Loucy (cell line): ENCODE results near the gene MYL12A.

Experiments
- H2AFZ ChIP-seq: fragments of 200-600 bp; sonication (generic); 2 replicates; pipeline ENCODE4 v1.6.0; 2016; ENCODE audit warnings: antibody characterized with exemption, mild to moderate bottlenecking, low read length, moderate library complexity
- H3F3A ChIP-seq: fragments of 200-600 bp; 2 replicates; pipeline ENCODE4 v1.6.0; 2016; ENCODE audit warnings: antibody characterized with exemption, low read depth, mild to moderate bottlenecking
- H3K27me3 ChIP-seq: fragments of 200-600 bp; sonication (generic); 2 replicates; pipeline ENCODE4 v1.6.1; 2014; ENCODE audit warnings: low read length, mild to moderate bottlenecking; ENCODE audit not compliant: insufficient read depth, poor library complexity, severe bottlenecking
- H3K36me3 ChIP-seq: fragments of 200-600 bp; sonication (generic); 2 replicates; pipeline ENCODE4 v1.6.1; 2016; ENCODE audit warnings: low read length; ENCODE audit not compliant: insufficient read depth
- H3K4me1 ChIP-seq: fragments of 200-600 bp; sonication (generic); 2 replicates; pipeline ENCODE4 v1.5.1; 2014; ENCODE audit warnings: low read length, mild to moderate bottlenecking; ENCODE audit not compliant: insufficient read depth, poor library complexity, severe bottlenecking
- H3K4me2 ChIP-seq: fragments of 200-600 bp; sonication (generic); 2 replicates; pipeline ENCODE4 v1.6.0; 2014; ENCODE audit warnings: antibody characterized with exemption, low read length, low read depth, mild to moderate bottlenecking; ENCODE audit not compliant: poor library complexity, severe bottlenecking
- H3K4me3 ChIP-seq: fragments of 200-600 bp; sonication (generic); 2 replicates; pipeline ENCODE4 v1.5.1; 2014; ENCODE audit warnings: low read length, mild to moderate bottlenecking, mixed read lengths; ENCODE audit not compliant: poor library complexity, severe bottlenecking
- H3K79me2 ChIP-seq: fragments of 200-600 bp; sonication (generic); 2 replicates; pipeline ENCODE4 v1.6.1; 2014; ENCODE audit warnings: low read length; ENCODE audit not compliant: insufficient read depth
- H3K9ac ChIP-seq: fragments of 200-600 bp; sonication (generic); 2 replicates; pipeline ENCODE4 v1.6.0; 2014; ENCODE audit warnings: mild to moderate bottlenecking, low read depth, low read length, moderate library complexity; ENCODE audit not compliant: poor library complexity, severe bottlenecking
- H3K9me2 ChIP-seq: fragments of 200-600 bp; sonication (generic); replicated peaks from 2 replicates; pipeline ENCODE4 v1.6.1; 2016; ENCODE audit warnings: low read depth, low read length, mixed read lengths
- H3K9me3 ChIP-seq: fragments of 200-600 bp; sonication (generic); 2 replicates; pipeline ENCODE4 v1.6.1; 2014; ENCODE audit warnings: mild to moderate bottlenecking, antibody characterized with exemption, low read length, low read depth; ENCODE audit not compliant: insufficient read depth
- H4K20me1 ChIP-seq: fragments of 200-600 bp; sonication (generic); 2 replicates; pipeline ENCODE4 v1.6.0; 2014; ENCODE audit warnings: antibody characterized with exemption, low read length, mild to moderate bottlenecking; ENCODE audit not compliant: insufficient read depth, poor library complexity, severe bottlenecking
- EZH2phosphoT487 ChIP-seq: fragments of 200-600 bp; IDR thresholded peaks from 2 replicates; pipeline ENCODE4 v1.6.1; 2018; ENCODE audit warnings: antibody characterized with exemption, mild to moderate bottlenecking, moderate library complexity, borderline replicate concordance
- TF ChIP-seq, protein P1 (sequence below): fragments of 200-600 bp; sonication (generic); conservative IDR thresholded peaks from 2 replicates; pipeline ENCODE4 v1.5.1; 2014; ENCODE audit warnings: mild to moderate bottlenecking, antibody characterized with exemption, low read length

Gene MYL12A

DNA sequence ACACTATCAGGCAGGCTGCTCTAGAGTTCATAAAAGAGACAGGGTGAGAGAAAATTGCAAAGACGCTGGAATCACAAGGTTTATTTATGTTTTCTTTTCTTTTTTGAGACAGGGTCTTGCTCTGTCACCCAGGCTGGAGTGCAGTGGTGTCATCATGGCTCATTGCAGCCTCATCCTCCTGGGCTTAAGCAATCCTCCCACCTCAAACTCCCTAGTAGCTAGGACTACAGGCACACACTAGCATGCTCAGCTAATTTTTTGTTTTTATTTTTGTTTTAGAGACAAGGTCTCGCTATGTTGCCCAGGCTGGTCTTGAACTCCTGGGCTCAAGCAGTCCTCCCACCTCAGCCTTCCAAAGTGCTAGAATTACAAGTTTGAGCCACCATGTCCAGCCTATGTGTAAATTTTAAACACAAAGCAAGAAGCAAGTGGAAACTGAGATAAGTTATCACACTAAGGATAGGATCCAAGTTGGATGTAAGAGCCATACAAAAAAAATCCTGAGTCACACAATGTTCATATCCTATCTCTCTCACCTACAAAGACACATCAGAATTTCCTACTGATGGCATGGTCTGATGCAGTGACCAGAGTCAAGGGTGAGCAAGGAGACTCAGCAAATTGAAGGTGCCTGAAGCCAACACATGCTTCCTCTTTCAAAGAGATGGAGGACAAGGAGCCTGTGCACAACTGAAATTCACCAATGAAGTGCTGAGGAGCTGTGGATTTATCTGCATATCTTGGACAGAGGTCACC is 45.8 kb downstream of the MYL12A start:
- Histone ChIP-seq H3K4me2 (no peak overlapping the region), H3K4me3 (no peak overlapping the region), H2AFZ (no peak overlapping the region), H3K27me3 (no peaks in the 10 kb centered on the region), H4K20me1 (no peaks in the 10 kb centered on the region), H3K79me2 (0 out of 2 replicates have a peak, but pooled peaks cover 5% of the 10 kb centered on the region), H3F3A (no peaks in the 10 kb centered on the region), H3K4me1 (peaks cover 8% of the 10 kb centered on the region), H3K9me2 (no peaks in the 10 kb centered on the region), H3K9ac (no peak overlapping the region), H3K9me3 (no peaks in the 10 kb centered on the region), H3K36me3 (no peaks in the 10 kb centered on the region)
- TF ChIP-seq EZH2phosphoT487: no peak
- TF ChIP-seq, protein P1, sequence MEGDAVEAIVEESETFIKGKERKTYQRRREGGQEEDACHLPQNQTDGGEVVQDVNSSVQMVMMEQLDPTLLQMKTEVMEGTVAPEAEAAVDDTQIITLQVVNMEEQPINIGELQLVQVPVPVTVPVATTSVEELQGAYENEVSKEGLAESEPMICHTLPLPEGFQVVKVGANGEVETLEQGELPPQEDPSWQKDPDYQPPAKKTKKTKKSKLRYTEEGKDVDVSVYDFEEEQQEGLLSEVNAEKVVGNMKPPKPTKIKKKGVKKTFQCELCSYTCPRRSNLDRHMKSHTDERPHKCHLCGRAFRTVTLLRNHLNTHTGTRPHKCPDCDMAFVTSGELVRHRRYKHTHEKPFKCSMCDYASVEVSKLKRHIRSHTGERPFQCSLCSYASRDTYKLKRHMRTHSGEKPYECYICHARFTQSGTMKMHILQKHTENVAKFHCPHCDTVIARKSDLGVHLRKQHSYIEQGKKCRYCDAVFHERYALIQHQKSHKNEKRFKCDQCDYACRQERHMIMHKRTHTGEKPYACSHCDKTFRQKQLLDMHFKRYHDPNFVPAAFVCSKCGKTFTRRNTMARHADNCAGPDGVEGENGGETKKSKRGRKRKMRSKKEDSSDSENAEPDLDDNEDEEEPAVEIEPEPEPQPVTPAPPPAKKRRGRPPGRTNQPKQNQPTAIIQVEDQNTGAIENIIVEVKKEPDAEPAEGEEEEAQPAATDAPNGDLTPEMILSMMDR: no peak

DNA sequence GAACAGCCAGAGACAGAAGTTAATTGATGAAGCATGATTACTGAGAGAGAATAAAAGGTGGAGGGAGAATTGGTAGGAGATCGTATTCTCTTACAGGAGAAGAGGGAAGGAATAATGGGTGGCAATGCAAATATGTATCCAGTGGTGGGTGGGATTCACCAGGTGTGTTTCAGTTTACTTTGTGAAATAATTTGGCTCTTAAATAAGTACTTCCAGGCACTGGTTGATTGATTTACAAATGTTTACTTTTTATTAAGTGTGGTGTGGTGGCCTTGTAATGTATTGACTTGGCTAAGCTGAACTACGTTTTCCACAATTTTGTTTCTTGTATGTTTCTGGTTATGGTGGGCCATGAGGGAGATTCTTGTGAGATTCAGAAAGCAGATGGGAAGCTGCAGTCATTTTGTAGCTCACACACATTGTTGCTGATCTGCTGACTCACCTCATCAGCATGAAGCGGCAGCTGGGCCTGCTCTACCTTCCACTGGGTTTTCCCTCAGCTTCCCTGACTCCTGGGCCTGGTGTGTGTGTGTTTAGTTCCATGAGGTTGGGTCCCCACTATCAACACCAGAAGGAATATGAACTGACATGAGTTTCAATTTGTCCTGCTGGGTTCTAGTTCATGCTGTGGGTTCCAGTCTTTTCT is 47.0 kb downstream of the MYL12A start:
- no peak for TF ChIP-seq EZH2phosphoT487
- TF ChIP-seq, protein P1: no peak
- no peaks in the 10 kb centered on the region for H4K20me1 ChIP-seq
- 0 out of 2 replicates have a peak, but pooled peaks cover 5% of the 10 kb centered on the region for H3K79me2 ChIP-seq
- no peak overlapping the region for H3K4me3 ChIP-seq
- H3F3A ChIP-seq: no peaks in the 10 kb centered on the region
- no peaks in the 10 kb centered on the region for H3K9me2 ChIP-seq
- H3K36me3 ChIP-seq: no peaks in the 10 kb centered on the region
- peaks cover 3% of the 10 kb centered on the region for H3K27me3 ChIP-seq
- H3K4me1 ChIP-seq: peaks cover 8% of the 10 kb centered on the region
- no peak overlapping the region for H3K4me2 ChIP-seq
- H2AFZ ChIP-seq: no peak overlapping the region
- H3K9me3 ChIP-seq: no peaks in the 10 kb centered on the region
- no peak overlapping the region for H3K9ac ChIP-seq

DNA sequence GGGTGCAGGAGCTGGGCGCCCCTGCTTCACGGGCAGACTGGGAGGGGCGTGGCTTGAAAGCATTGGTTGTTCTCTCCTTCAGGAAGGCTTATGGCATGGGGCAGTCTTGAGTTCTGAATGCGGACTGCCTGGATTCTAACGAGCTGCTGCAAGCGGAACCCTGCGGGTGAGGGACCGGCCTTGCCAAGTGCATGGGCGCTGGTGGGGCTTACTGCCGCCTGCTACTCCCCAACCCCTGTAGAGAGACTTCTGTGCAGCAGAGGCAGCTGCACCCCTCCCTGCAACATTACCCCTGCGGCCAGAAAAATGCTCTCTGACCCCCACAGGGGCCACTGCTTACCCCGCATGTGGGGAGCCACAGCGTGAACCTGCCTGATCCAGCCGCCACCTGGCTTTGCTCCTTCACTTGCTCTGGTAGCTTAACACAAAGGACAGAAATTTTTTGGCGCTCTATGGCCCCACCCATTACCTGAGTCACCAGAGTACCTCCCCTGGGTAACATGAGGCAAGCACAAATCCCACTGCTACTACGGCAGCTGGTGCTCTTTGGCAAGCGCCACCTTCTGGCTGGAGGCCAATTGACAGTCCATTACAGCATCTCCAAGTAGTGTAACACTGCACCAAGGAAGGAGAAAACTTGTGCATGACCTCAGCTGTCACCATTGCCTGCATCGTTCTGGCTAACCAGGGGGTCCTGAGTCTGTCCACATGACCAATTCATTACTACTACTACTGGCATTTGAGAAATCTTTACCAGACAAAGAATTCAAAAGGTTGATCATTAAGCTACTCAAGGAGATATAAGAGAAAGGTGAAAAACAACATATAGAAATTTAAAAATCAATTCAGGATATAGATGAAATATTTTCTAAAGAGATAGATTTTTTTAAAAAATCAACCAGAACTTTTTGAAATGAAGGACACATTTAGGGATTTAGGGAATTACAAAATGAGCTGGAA is 49.7 kb downstream of the MYL12A start:
- Histone ChIP-seq H3K9me2 (no peaks in the 10 kb centered on the region), H4K20me1 (no peaks in the 10 kb centered on the region), H3K4me3 (peak overlapping the region; percentile 89), H3K9ac (peak overlapping the region; percentile 82), H2AFZ (peak overlapping the region; percentile 99), H3K9me3 (no peaks in the 10 kb centered on the region), H3K4me1 (peaks cover 8% of the 10 kb centered on the region), H3F3A (no peaks in the 10 kb centered on the region), H3K27me3 (peaks cover 4% of the 10 kb centered on the region), H3K36me3 (no peaks in the 10 kb centered on the region), H3K4me2 (peak overlapping the region; percentile 97), H3K79me2 (0 out of 2 replicates have a peak, but pooled peaks cover 5% of the 10 kb centered on the region)
- TF ChIP-seq, protein P1: peak; percentile 97
- no peak for TF ChIP-seq EZH2phosphoT487
